H1 (cell line): Measurements from ENCODE around the gene ACTN3. TPM values are rescaled to one million over a fixed set of nuclear protein-coding genes. Genes with fewer than 3 reads are reported as not detected.

Source experiments
- CTCF ChIA-PET: fragments of 300-600 bp; sonication (Branson Sonifier 250); formaldehyde crosslinking; loops from one replicate; lab custom pipeline; 2021; ENCODE audit not compliant: partially characterized antibody; lab: Charles Lee
- POLR2A ChIA-PET: fragments of 300-600 bp; sonication (Branson Sonifier 250); formaldehyde crosslinking; loops from one replicate; lab custom pipeline; 2021; ENCODE audit warnings: inconsistent platforms; ENCODE audit not compliant: partially characterized antibody; lab: Charles Lee
- DNase-seq, 2 experiments: peaks; one replicate each; pipeline versions ENCODE4 v3.0.0 to v3.0.0-alpha.2; 2010 to 2022; ENCODE audit warnings: low spot score in 2 of 2, low read depth in 1 of 2, mixed read lengths in 1 of 2
- FAIRE-seq: peaks from 2 replicates; lab custom pipeline; 2011; peaks lifted over from hg19 to GRCh38; lab: Jason Lieb, UNC
- H2AFZ ChIP-seq: 2 replicates; pipeline ENCODE4 v1.8.1; 2012; ENCODE audit warnings: low read length, inconsistent platforms
- H2AK5ac ChIP-seq: 2 replicates; pipeline ENCODE4 v1.6.1; 2013; ENCODE audit warnings: low read depth, low read length
- H2BK120ac ChIP-seq: replicated peaks from 2 replicates; pipeline ENCODE3; 2013; ENCODE audit warnings: low read depth, low read length, inconsistent platforms
- H2BK12ac ChIP-seq: 2 replicates; pipeline ENCODE4 v1.6.1; 2013; ENCODE audit warnings: low read depth, low read length
- H2BK15ac ChIP-seq: 2 replicates; pipeline ENCODE4 v1.6.1; 2013; ENCODE audit warnings: low read length
- H2BK20ac ChIP-seq: 2 replicates; pipeline ENCODE4 v1.6.1; 2013; ENCODE audit warnings: low read length
- H2BK5ac ChIP-seq: 2 replicates; pipeline ENCODE4 v1.6.1; 2013; ENCODE audit warnings: low read depth, low read length
- H3K14ac ChIP-seq: 2 replicates; pipeline ENCODE4 v1.6.1; 2013; ENCODE audit warnings: inconsistent platforms; ENCODE audit not compliant: insufficient read length
- H3K18ac ChIP-seq: 2 replicates; pipeline ENCODE4 v1.6.1; 2013; ENCODE audit warnings: low read length; ENCODE audit errors: extremely low read depth
- H3K23ac ChIP-seq: 2 replicates; pipeline ENCODE4 v1.6.1; 2013; ENCODE audit warnings: inconsistent platforms; ENCODE audit not compliant: insufficient read length
- H3K23me2 ChIP-seq: 2 replicates; pipeline ENCODE4 v1.6.1; 2013; ENCODE audit warnings: low read depth, low read length
- H3K27ac ChIP-seq: 2 replicates; pipeline ENCODE4 v1.6.1; 2011; ENCODE audit warnings: low read depth, low read length, inconsistent platforms
- H3K27me3 ChIP-seq, 4 experiments: replicated peaks in 1 of 4; 1 replicate in 1 of 4; 2 replicates in 3 of 4; pipeline versions ENCODE4 v1.6.1 to v1.8.1; 2011 to 2013; ENCODE audit warnings: low read length in 3 of 4, mild to moderate bottlenecking in 3 of 4, inconsistent platforms in 2 of 4, mixed read lengths in 2 of 4, moderate library complexity in 1 of 4; ENCODE audit not compliant: control insufficient read depth in 3 of 4, insufficient read depth in 3 of 4; ENCODE audit errors: extremely low read depth in 1 of 4
- H3K36me3 ChIP-seq, 4 experiments: 2 replicates each; pipeline versions ENCODE4 v1.6.1 to v1.8.1; 2011 to 2013; ENCODE audit warnings: mild to moderate bottlenecking in 4 of 4, low read length in 3 of 4, moderate library complexity in 2 of 4, control low read depth in 1 of 4, inconsistent platforms in 1 of 4; ENCODE audit not compliant: insufficient read depth in 4 of 4, control insufficient read depth in 2 of 4
- H3K4ac ChIP-seq: replicated peaks from 2 replicates; pipeline ENCODE3; 2013; ENCODE audit warnings: low read length, low read depth, mixed read lengths, inconsistent platforms; ENCODE audit not compliant: insufficient read length
- H3K4me1 ChIP-seq, 4 experiments: replicated peaks in 1 of 4; 1 replicate in 1 of 4; 2 replicates in 3 of 4; pipeline versions ENCODE4 v1.6.1 to v1.8.1; 2011 to 2013; ENCODE audit warnings: low read length in 3 of 4, inconsistent platforms in 2 of 4, mixed read lengths in 1 of 4; ENCODE audit not compliant: insufficient read depth in 4 of 4, control insufficient read depth in 3 of 4
- H3K4me2 ChIP-seq, 2 experiments: 2 replicates each; pipeline versions ENCODE4 v1.6.1 to v1.8.1; 2011 to 2013; ENCODE audit warnings: low read depth in 2 of 2, low read length in 2 of 2, control low read depth in 1 of 2, inconsistent platforms in 1 of 2, mild to moderate bottlenecking in 1 of 2; ENCODE audit not compliant: insufficient read depth in 1 of 2
- H3K4me3 ChIP-seq, 4 experiments: fragments of 200-600, 300-600 bp in 1 of 4; sonication (generic), shearing (Covaris generic), sonication (Bioruptor Twin) in 1 of 4; 2 replicates each; pipeline versions ENCODE4 v1.5.1 to v1.8.1; 2011 to 2016; ENCODE audit warnings: low read length in 4 of 4, low read depth in 3 of 4, control low read depth in 2 of 4, inconsistent platforms in 2 of 4, mild to moderate bottlenecking in 2 of 4, mixed read lengths in 1 of 4, moderate library complexity in 1 of 4; ENCODE audit not compliant: insufficient read depth in 2 of 4; ENCODE audit errors: extremely low read depth in 1 of 4
- H3K56ac ChIP-seq: replicated peaks from 2 replicates; pipeline ENCODE3; 2013; ENCODE audit warnings: low read depth, mild to moderate bottlenecking, mixed read lengths, low read length, inconsistent platforms; ENCODE audit not compliant: insufficient read length
- H3K79me1 ChIP-seq: 2 replicates; pipeline ENCODE4 v1.6.1; 2013; ENCODE audit warnings: low read depth, low read length, control low read depth
- H3K79me2 ChIP-seq, 2 experiments: 2 replicates each; pipeline versions ENCODE4 v1.6.1 to v1.8.1; 2012 to 2013; ENCODE audit warnings: low read length in 2 of 2, mild to moderate bottlenecking in 2 of 2, inconsistent platforms in 1 of 2; ENCODE audit not compliant: insufficient read depth in 2 of 2, control insufficient read depth in 1 of 2
- H3K9ac ChIP-seq, 4 experiments: replicated peaks in 1 of 4; 1 replicate in 1 of 4; 2 replicates in 3 of 4; pipeline versions ENCODE4 v1.6.1 to v1.8.1; 2011 to 2013; ENCODE audit warnings: low read depth in 3 of 4, low read length in 3 of 4, control low read depth in 2 of 4, mild to moderate bottlenecking in 2 of 4, moderate library complexity in 2 of 4, inconsistent platforms in 1 of 4; ENCODE audit errors: extremely low read depth in 1 of 4
- H3K9me3 ChIP-seq, 2 experiments: 2 replicates each; pipeline versions ENCODE4 v1.6.1 to v1.8.1; 2012 to 2013; ENCODE audit warnings: mild to moderate bottlenecking in 2 of 2, moderate library complexity in 2 of 2, control low read depth in 1 of 2, inconsistent platforms in 1 of 2, low read depth in 1 of 2, low read length in 1 of 2, mixed read lengths in 1 of 2; ENCODE audit not compliant: insufficient read depth in 2 of 2
- H4K20me1 ChIP-seq, 2 experiments: replicated peaks in 1 of 2; 2 replicates each; pipeline versions ENCODE3 to v1.8.1; 2011 to 2013; ENCODE audit warnings: inconsistent platforms in 2 of 2, low read length in 2 of 2, mild to moderate bottlenecking in 1 of 2; ENCODE audit not compliant: insufficient read depth in 2 of 2, control insufficient read depth in 1 of 2
- H4K5ac ChIP-seq: 2 replicates; pipeline ENCODE4 v1.6.1; 2013; ENCODE audit warnings: low read length, low read depth, mixed read lengths, inconsistent platforms; ENCODE audit not compliant: insufficient read length
- H4K8ac ChIP-seq: 2 replicates; pipeline ENCODE4 v1.8.0; 2013; ENCODE audit warnings: mild to moderate bottlenecking, moderate library complexity, low read length, inconsistent platforms; ENCODE audit not compliant: insufficient read depth; ENCODE audit errors: extremely low read depth
- H4K91ac ChIP-seq: replicated peaks from 2 replicates; pipeline ENCODE3; 2013; ENCODE audit warnings: low read length, mixed read lengths, inconsistent platforms; ENCODE audit not compliant: insufficient read length
- BRCA1 ChIP-seq: IDR thresholded peaks from 2 replicates; pipeline ENCODE4 v1.6.1; 2012; ENCODE audit warnings: low read depth, low read length, improper control_type of control experiment
- CREB1 ChIP-seq: IDR thresholded peaks from 2 replicates; pipeline ENCODE4 v1.6.1; 2012; ENCODE audit warnings: inconsistent platforms
- CTBP2 ChIP-seq: IDR thresholded peaks from 2 replicates; pipeline ENCODE4 v1.7.0; 2011; ENCODE audit warnings: borderline replicate concordance, mild to moderate bottlenecking, moderate library complexity, mixed read lengths, low read length; ENCODE audit not compliant: insufficient read depth, insufficient read length
- GTF2F1 ChIP-seq: IDR thresholded peaks from 2 replicates; pipeline ENCODE4 v1.6.1; 2012; ENCODE audit warnings: low read depth, low read length, improper control_type of control experiment, borderline replicate concordance
- MAFK ChIP-seq: IDR thresholded peaks from 2 replicates; pipeline ENCODE4 v1.6.1; 2012; ENCODE audit warnings: low read depth, mild to moderate bottlenecking, improper control_type of control experiment, low read length
- RFX5 ChIP-seq: IDR thresholded peaks from 2 replicates; pipeline ENCODE4 v1.6.1; 2011; ENCODE audit warnings: low read depth, low read length, improper control_type of control experiment, borderline replicate concordance
- SIX5 ChIP-seq: IDR thresholded peaks from 2 replicates; pipeline ENCODE4 v1.6.1; 2011; ENCODE audit warnings: mild to moderate bottlenecking, low read depth, low read length
- TAF1 ChIP-seq: IDR thresholded peaks from 2 replicates; pipeline ENCODE4 v1.6.1; 2011; ENCODE audit warnings: mild to moderate bottlenecking, low read depth, low read length
- TEAD4 ChIP-seq: IDR thresholded peaks from 2 replicates; pipeline ENCODE4 v1.6.1; 2012; ENCODE audit warnings: low read depth, low read length, inconsistent platforms, mixed read lengths
- WGBS, 2 experiments: shearing (Covaris generic) in 1 of 2; methylation state at CpG; one replicate each; pipeline versions ENCODE4 v1.1.6 to v1.1.7; 2013 to 2015; ENCODE audit warnings: low lambda C conversion rate in 2 of 2, mixed read lengths in 2 of 2, inconsistent platforms in 1 of 2, low coverage in 1 of 2, missing lambda C conversion rate in 1 of 2; ENCODE audit not compliant: insufficient replicate concordance in 2 of 2, insufficient coverage in 1 of 2, insufficient read length in 1 of 2; ENCODE audit errors: extremely low coverage in 1 of 2, missing lambda C conversion rate in 1 of 2; 5-methylcytosine and 5-hydroxymethylcytosine counted together
- polyA plus RNA-seq, 7 experiments: library from polyadenylated mRNA; depleted of rRNA in 3 of 7; stranded (reverse) in 5 of 7; unstranded in 2 of 7; fragments of >200 nt in 5 of 7; fragments of 200-250 nt in 2 of 7; gene quantifications; 1 replicate in 5 of 7; 2 replicates in 1 of 7; 4 replicates in 1 of 7; pipeline versions ENCODE4 v1.2.1 to v1.2.3, GENCODE V29; 2011 to 2013; ENCODE audit warnings: missing spikeins in 2 of 7, mixed read lengths in 2 of 7
- total RNA-seq: library from RNA; stranded (reverse); fragmentation: NEBNext Ultra II Directional; extraction: Animal tissue kit (Norgen Biotek cat#: 25700); gene quantifications from 2 replicates; pipeline ENCODE4 v1.2.1, GENCODE V29; 2021
- TF ChIP-seq, protein P1 (sequence below): IDR thresholded peaks from 2 replicates; pipeline ENCODE4 v1.6.1; 2012; ENCODE audit warnings: inconsistent platforms
- TF ChIP-seq, protein P2 (sequence below): IDR thresholded peaks from 2 replicates; pipeline ENCODE4 v1.6.1; 2011; ENCODE audit warnings: low read length, improper control_type of control experiment

ACTN3 gene
- total and polyA plus RNA-seq, 2 of the 8 experiments (the other 6 are each of a cell fraction or from before 2014, with no cell fraction given), result 30.8 to 36.7 TPM

DNA sequence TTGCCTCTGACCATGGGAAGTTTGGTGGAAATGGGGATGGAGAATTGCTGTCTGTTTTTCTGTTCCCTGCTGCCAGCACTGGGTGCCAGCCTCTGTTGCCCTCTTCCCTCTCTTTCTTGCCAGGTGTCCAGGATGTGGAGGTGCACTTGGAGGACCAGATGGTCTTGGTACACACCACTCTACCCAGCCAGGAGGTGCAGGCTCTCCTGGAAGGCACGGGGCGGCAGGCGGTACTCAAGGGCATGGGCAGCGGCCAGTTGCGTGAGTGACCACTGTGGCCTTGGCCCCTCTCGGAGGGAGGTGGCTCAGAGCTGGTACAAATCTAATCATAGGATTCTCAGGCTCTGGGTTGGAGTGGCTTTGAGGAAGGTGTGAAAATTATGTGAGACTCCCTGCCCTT lies 52.3 kb downstream of the ACTN3 start:
- DNase-seq, result no peak
- Histone ChIP-seq H3K27ac (no peak overlapping the region), H3K79me1 (peaks cover 3% of the 10 kb centered on the region), H2BK120ac (no peak overlapping the region), H3K4me1 (no peaks in the 10 kb centered on the region), H3K4ac (no peak overlapping the region), H3K4me2 (no peak overlapping the region), H3K9me3 (no peaks in the 10 kb centered on the region), H2AK5ac (no peak overlapping the region), H3K23ac (no peak overlapping the region), H2BK15ac (no peak overlapping the region), H2BK20ac (no peak overlapping the region), H3K27me3 (no peaks in the 10 kb centered on the region), H3K56ac (no peak overlapping the region), H2BK5ac (no peak overlapping the region), H4K5ac (no peak overlapping the region), H4K20me1 (no peaks in the 10 kb centered on the region), H3K23me2 (no peaks in the 10 kb centered on the region), H3K18ac (no peak overlapping the region), H3K36me3 (peaks cover 8 to 25% (median 17%) of the 10 kb centered on the region in 4 experiments; a peak in 6 of 8 replicates), H2AFZ (no peak overlapping the region), H3K79me2 (no peaks in the 10 kb centered on the region), H3K4me3 (no peak overlapping the region), H3K9ac (no peak overlapping the region), H4K8ac (no peak overlapping the region), H2BK12ac (no peak overlapping the region), H4K91ac (no peak overlapping the region), H3K14ac (no peak overlapping the region)
- ChIA-PET POLR2A (interaction anchor here (65.3 kb wide), 1 partner anchor 44 kb away, joined by 2165 read pairs; the partner anchor contains the start of genes RBM14 and RBM4), CTCF (interaction anchor here (0.8 to 1.9 kb wide), 5 partner anchors 11 to 122 kb away, joined by 3 to 8 read pairs (median 4); no protein-coding TSS in a partner anchor)
- no peak for FAIRE-seq
- WGBS, 2 experiments, result 97% methylated on average over 6 of the region's 6 CpGs; no CpG with 5 or more reads in 1 of the 2 experiments
- TF ChIP-seq BRCA1, result no peak
- TF ChIP-seq CTBP2, result no peak
- TF ChIP-seq MAFK, result no peak
- no peak for TF ChIP-seq CREB1
- TF ChIP-seq SIX5, result no peak
- TF ChIP-seq TAF1, result no peak
- TF ChIP-seq, protein P1, sequence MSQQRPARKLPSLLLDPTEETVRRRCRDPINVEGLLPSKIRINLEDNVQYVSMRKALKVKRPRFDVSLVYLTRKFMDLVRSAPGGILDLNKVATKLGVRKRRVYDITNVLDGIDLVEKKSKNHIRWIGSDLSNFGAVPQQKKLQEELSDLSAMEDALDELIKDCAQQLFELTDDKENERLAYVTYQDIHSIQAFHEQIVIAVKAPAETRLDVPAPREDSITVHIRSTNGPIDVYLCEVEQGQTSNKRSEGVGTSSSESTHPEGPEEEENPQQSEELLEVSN, result no peak
- no peak for TF ChIP-seq TEAD4
- no peak for TF ChIP-seq RFX5
- no peak for TF ChIP-seq GTF2F1
- TF ChIP-seq, protein P2, sequence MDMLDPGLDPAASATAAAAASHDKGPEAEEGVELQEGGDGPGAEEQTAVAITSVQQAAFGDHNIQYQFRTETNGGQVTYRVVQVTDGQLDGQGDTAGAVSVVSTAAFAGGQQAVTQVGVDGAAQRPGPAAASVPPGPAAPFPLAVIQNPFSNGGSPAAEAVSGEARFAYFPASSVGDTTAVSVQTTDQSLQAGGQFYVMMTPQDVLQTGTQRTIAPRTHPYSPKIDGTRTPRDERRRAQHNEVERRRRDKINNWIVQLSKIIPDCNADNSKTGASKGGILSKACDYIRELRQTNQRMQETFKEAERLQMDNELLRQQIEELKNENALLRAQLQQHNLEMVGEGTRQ, result no peak
